ENCODE results near the gene BRD7.

- TF ChIP-seq, protein P1, sequence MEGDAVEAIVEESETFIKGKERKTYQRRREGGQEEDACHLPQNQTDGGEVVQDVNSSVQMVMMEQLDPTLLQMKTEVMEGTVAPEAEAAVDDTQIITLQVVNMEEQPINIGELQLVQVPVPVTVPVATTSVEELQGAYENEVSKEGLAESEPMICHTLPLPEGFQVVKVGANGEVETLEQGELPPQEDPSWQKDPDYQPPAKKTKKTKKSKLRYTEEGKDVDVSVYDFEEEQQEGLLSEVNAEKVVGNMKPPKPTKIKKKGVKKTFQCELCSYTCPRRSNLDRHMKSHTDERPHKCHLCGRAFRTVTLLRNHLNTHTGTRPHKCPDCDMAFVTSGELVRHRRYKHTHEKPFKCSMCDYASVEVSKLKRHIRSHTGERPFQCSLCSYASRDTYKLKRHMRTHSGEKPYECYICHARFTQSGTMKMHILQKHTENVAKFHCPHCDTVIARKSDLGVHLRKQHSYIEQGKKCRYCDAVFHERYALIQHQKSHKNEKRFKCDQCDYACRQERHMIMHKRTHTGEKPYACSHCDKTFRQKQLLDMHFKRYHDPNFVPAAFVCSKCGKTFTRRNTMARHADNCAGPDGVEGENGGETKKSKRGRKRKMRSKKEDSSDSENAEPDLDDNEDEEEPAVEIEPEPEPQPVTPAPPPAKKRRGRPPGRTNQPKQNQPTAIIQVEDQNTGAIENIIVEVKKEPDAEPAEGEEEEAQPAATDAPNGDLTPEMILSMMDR (conservative IDR thresholded peaks at IDR 0.05), result no peak
- no peak for TF ChIP-seq EZH2 (IDR thresholded peaks at IDR 0.05; ENCODE audit: low read depth)
Observed at GRCh38 chr16:50334106-50334975, 34.4 kb downstream of the BRD7 start.

All from PC-9 (cell line).